ENCODE results near the gene IL13RA1.
"Not testable (repeated sequence)": the region's sequence is repeated elsewhere in the genome, so short reads cannot be mapped to it uniquely, and the experiment has no call there.

The IL13RA1 gene

GRCh38 chrX:118726887-118727685 is at the start of gene IL13RA1:
IL13RA1 (plus strand) TSS chrX:118727606; CDS start chrX:118727639, 33 bp downstream.
- H3K27ac Mint-ChIP-seq, result no peak within 1 kb of the TSS
- DNase-seq, result peak; percentile 23
- H3K4me3 Mint-ChIP-seq, result peak within 1 kb of the TSS; percentile 28
- H3K9me3 Mint-ChIP-seq, result no peaks in the 10 kb centered on the region
- no peaks in the 10 kb centered on the region for H3K36me3 Mint-ChIP-seq
- CTCF ChIA-PET, result no interaction called here
- H3K4me1 Mint-ChIP-seq, result peaks cover 4% of the 10 kb centered on the region
- peaks cover 53% of the 10 kb centered on the region for H3K27me3 Mint-ChIP-seq

- H3K4me1 Mint-ChIP-seq, result no peaks in the 10 kb centered on the region
- no peaks in the 10 kb centered on the region for H3K27me3 Mint-ChIP-seq
- no peaks in the 10 kb centered on the region for H3K9me3 Mint-ChIP-seq
- CTCF ChIA-PET, result no interaction called here
- H3K4me3 Mint-ChIP-seq, result no peak overlapping the region
- DNase-seq, result no peak
- peaks cover 21% of the 10 kb centered on the region for H3K36me3 Mint-ChIP-seq
- no peak overlapping the region for H3K27ac Mint-ChIP-seq
Measured at GRCh38 chrX:118679290-118679689, 48.1 kb upstream of the IL13RA1 start.

GRCh38 chrX:118682258-118683014 is 45.0 kb upstream of the IL13RA1 start:
- CTCF ChIA-PET, result no interaction called here

GRCh38 chrX:118685393-118685792 is 42.0 kb upstream of the IL13RA1 start:
- peaks cover 35% of the 10 kb centered on the region for H3K36me3 Mint-ChIP-seq
- CTCF ChIA-PET, result interaction anchor here (0.8 kb wide), 1 partner anchor 83 kb away, joined by 3 read pairs; no protein-coding TSS in a partner anchor
- no peaks in the 10 kb centered on the region for H3K9me3 Mint-ChIP-seq
- no peak for DNase-seq
- no peaks in the 10 kb centered on the region for H3K4me1 Mint-ChIP-seq
- no peaks in the 10 kb centered on the region for H3K27me3 Mint-ChIP-seq
- no peak overlapping the region for H3K4me3 Mint-ChIP-seq
- no peak overlapping the region for H3K27ac Mint-ChIP-seq

More at GRCh38 chrX:118682258-118683014, 45.0 kb upstream of the IL13RA1 start:
- DNase-seq, result no peak
- H3K4me3 Mint-ChIP-seq, result no peak overlapping the region
- no peaks in the 10 kb centered on the region for H3K4me1 Mint-ChIP-seq
- peaks cover 26% of the 10 kb centered on the region for H3K36me3 Mint-ChIP-seq
- H3K27me3 Mint-ChIP-seq, result no peaks in the 10 kb centered on the region
- no peak overlapping the region for H3K27ac Mint-ChIP-seq
- H3K9me3 Mint-ChIP-seq, result no peaks in the 10 kb centered on the region

- peaks cover 20% of the 10 kb centered on the region for H3K36me3 Mint-ChIP-seq
- no peak overlapping the region for H3K27ac Mint-ChIP-seq
- H3K27me3 Mint-ChIP-seq, result no peaks in the 10 kb centered on the region
- DNase-seq, result no peak
- H3K4me1 Mint-ChIP-seq, result no peaks in the 10 kb centered on the region
- CTCF ChIA-PET, result no interaction called here
- no peak overlapping the region for H3K4me3 Mint-ChIP-seq
- no peaks in the 10 kb centered on the region for H3K9me3 Mint-ChIP-seq
Measured at GRCh38 chrX:118688935-118689334, 38.5 kb upstream of the IL13RA1 start.

GRCh38 chrX:118693843-118694242 is 33.6 kb upstream of the IL13RA1 start:
- CTCF ChIA-PET, result no interaction called here
- peaks cover 24% of the 10 kb centered on the region for H3K36me3 Mint-ChIP-seq
- no peaks in the 10 kb centered on the region for H3K27me3 Mint-ChIP-seq
- peaks cover 2% of the 10 kb centered on the region for H3K4me1 Mint-ChIP-seq
- H3K27ac Mint-ChIP-seq, result no peak overlapping the region
- H3K4me3 Mint-ChIP-seq, result no peak overlapping the region
- H3K9me3 Mint-ChIP-seq, result no peaks in the 10 kb centered on the region
- DNase-seq, result no peak

- no peak for DNase-seq
- Mint-ChIP-seq H3K27me3 (no peaks in the 10 kb centered on the region), H3K36me3 (peaks cover 25% of the 10 kb centered on the region), H3K4me1 (peaks cover 2% of the 10 kb centered on the region), H3K4me3 (no peak overlapping the region), H3K27ac (no peak overlapping the region), H3K9me3 (no peaks in the 10 kb centered on the region)
- CTCF ChIA-PET, result no interaction called here
Measured at GRCh38 chrX:118694638-118695037, 32.8 kb upstream of the IL13RA1 start.

- peak overlapping the region; percentile 19 for H3K27ac Mint-ChIP-seq
- CTCF ChIA-PET, result no interaction called here
- DNase-seq, result no peak
- H3K36me3 Mint-ChIP-seq, result peaks cover 18% of the 10 kb centered on the region
- H3K4me3 Mint-ChIP-seq, result no peak overlapping the region
- no peaks in the 10 kb centered on the region for H3K9me3 Mint-ChIP-seq
- no peaks in the 10 kb centered on the region for H3K27me3 Mint-ChIP-seq
- H3K4me1 Mint-ChIP-seq, result peaks cover 2% of the 10 kb centered on the region
Measured at GRCh38 chrX:118698516-118699170, 28.8 kb upstream of the IL13RA1 start.

- Mint-ChIP-seq H3K27me3 (no peaks in the 10 kb centered on the region), H3K4me3 (no peak overlapping the region), H3K9me3 (no peaks in the 10 kb centered on the region), H3K36me3 (peaks cover 9% of the 10 kb centered on the region), H3K27ac (peak overlapping the region; percentile 8), H3K4me1 (peaks cover 2% of the 10 kb centered on the region)
- CTCF ChIA-PET, result no interaction called here
- no peak for DNase-seq
Measured at GRCh38 chrX:118702741-118703140, 24.7 kb upstream of the IL13RA1 start.

GRCh38 chrX:118706681-118707080 is 20.7 kb upstream of the IL13RA1 start:
- no peak for DNase-seq
- H3K4me3 Mint-ChIP-seq, result no peak overlapping the region
- H3K36me3 Mint-ChIP-seq, result no peaks in the 10 kb centered on the region
- H3K4me1 Mint-ChIP-seq, result no peaks in the 10 kb centered on the region
- peaks cover 4% of the 10 kb centered on the region for H3K27me3 Mint-ChIP-seq
- H3K27ac Mint-ChIP-seq, result no peak overlapping the region
- CTCF ChIA-PET, result interaction anchor here (0.8 kb wide), 1 partner anchor 247 kb away, joined by 3 read pairs; no protein-coding TSS in a partner anchor
- no peaks in the 10 kb centered on the region for H3K9me3 Mint-ChIP-seq

GRCh38 chrX:118714521-118714920 is 12.9 kb upstream of the IL13RA1 start:
- no peak overlapping the region for H3K27ac Mint-ChIP-seq
- no peaks in the 10 kb centered on the region for H3K36me3 Mint-ChIP-seq
- no peaks in the 10 kb centered on the region for H3K4me1 Mint-ChIP-seq
- CTCF ChIA-PET, result no interaction called here
- DNase-seq, result no peak
- H3K27me3 Mint-ChIP-seq, result peaks cover 9% of the 10 kb centered on the region
- no peaks in the 10 kb centered on the region for H3K9me3 Mint-ChIP-seq
- no peak overlapping the region for H3K4me3 Mint-ChIP-seq

GRCh38 chrX:118715917-118716316 is 11.5 kb upstream of the IL13RA1 start:
- DNase-seq, CTCF ChIA-PET, H3K27me3 Mint-ChIP-seq, H3K4me1 Mint-ChIP-seq, H3K9me3 Mint-ChIP-seq, H3K4me3 Mint-ChIP-seq, H3K27ac Mint-ChIP-seq, H3K36me3 Mint-ChIP-seq: not testable (repeated sequence)

GRCh38 chrX:118716833-118717232 is 10.6 kb upstream of the IL13RA1 start:
- DNase-seq, H3K36me3 Mint-ChIP-seq, CTCF ChIA-PET, H3K9me3 Mint-ChIP-seq, H3K27ac Mint-ChIP-seq, H3K4me3 Mint-ChIP-seq, H3K27me3 Mint-ChIP-seq, H3K4me1 Mint-ChIP-seq: not testable (repeated sequence)

- no peaks in the 10 kb centered on the region for H3K9me3 Mint-ChIP-seq
- CTCF ChIA-PET, result no interaction called here
- no peak for DNase-seq
- H3K4me1 Mint-ChIP-seq, result no peaks in the 10 kb centered on the region
- H3K27me3 Mint-ChIP-seq, result peaks cover 4% of the 10 kb centered on the region
- H3K36me3 Mint-ChIP-seq, result no peaks in the 10 kb centered on the region
- no peak overlapping the region for H3K27ac Mint-ChIP-seq
- no peak overlapping the region for H3K4me3 Mint-ChIP-seq
Measured at GRCh38 chrX:118717678-118718391, 9.6 kb upstream of the IL13RA1 start.
